ENCODE results near the gene MILR1.

DNA sequence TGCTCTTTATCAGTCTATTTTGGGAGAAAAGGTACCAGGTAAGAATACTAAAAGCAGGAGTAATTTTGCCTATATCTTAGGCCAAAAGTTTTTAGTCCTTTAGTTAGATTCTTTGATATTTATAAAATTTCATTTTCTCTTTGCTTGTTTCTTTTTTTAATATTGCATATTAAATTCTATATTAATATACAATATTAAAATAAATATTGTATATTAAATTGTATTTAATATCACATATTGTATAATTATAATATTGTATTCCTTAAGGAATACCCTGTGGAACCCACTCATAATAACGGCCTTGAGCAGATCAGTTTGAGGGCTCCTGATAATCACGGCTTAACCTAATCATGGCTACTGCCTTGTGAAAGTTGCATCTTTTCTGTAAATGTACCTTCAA is 59.8 kb downstream of the MILR1 start:
- TF ChIP-seq, protein P1, sequence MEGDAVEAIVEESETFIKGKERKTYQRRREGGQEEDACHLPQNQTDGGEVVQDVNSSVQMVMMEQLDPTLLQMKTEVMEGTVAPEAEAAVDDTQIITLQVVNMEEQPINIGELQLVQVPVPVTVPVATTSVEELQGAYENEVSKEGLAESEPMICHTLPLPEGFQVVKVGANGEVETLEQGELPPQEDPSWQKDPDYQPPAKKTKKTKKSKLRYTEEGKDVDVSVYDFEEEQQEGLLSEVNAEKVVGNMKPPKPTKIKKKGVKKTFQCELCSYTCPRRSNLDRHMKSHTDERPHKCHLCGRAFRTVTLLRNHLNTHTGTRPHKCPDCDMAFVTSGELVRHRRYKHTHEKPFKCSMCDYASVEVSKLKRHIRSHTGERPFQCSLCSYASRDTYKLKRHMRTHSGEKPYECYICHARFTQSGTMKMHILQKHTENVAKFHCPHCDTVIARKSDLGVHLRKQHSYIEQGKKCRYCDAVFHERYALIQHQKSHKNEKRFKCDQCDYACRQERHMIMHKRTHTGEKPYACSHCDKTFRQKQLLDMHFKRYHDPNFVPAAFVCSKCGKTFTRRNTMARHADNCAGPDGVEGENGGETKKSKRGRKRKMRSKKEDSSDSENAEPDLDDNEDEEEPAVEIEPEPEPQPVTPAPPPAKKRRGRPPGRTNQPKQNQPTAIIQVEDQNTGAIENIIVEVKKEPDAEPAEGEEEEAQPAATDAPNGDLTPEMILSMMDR (conservative IDR thresholded peaks at IDR 0.05; ENCODE audit: low read depth, low read length): no peak
- TF ChIP-seq EZH2phosphoT487 (IDR thresholded peaks at IDR 0.05; ENCODE audit: borderline replicate concordance, low read length) (no peak), EZH2 (IDR thresholded peaks at IDR 0.05; ENCODE audit: low read length, unreplicated experiment) (no peak)
